ENCODE measurements around the gene NAMPT. TPM values are rescaled to one million over a fixed set of nuclear protein-coding genes. Genes with fewer than 3 reads are reported as not detected.

NAMPT gene
- total RNA-seq, 6 experiments from 2014 or later, result 118 to 726 (median 515) TPM

DNA sequence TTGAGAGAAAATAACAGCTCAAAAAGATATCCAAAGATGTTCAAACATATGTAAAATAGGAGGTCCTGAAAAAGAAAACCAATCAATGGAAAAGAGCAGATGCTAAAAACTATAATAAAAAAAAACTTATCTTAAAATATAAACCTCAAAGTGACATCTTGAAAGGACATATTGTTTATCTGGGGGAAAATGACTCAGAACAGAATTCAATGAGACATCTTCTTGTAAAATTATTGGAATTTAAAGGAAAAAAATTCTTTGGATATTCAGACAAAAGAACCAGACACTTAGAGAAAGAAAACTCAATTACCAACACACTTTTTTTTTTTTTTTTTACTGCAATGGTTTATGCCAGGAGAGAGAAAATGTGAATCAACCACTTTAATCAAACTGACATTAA lies 58.9 kb downstream of the NAMPT start:
- intact Hi-C loops (cut with DNase I), result no loop called here
- Histone ChIP-seq H3K4me3 (no peak overlapping the region), H3K9me3 (no peaks in the 10 kb centered on the region), H3K27me3 (no peaks in the 10 kb centered on the region), H3K27ac (no peak overlapping the region), H3K4me1 (no peaks in the 10 kb centered on the region), H3K36me3 (no peaks in the 10 kb centered on the region)
- no peak for TF ChIP-seq POLR2A (IDR thresholded peaks at IDR 0.05)
- TF ChIP-seq, protein P1, sequence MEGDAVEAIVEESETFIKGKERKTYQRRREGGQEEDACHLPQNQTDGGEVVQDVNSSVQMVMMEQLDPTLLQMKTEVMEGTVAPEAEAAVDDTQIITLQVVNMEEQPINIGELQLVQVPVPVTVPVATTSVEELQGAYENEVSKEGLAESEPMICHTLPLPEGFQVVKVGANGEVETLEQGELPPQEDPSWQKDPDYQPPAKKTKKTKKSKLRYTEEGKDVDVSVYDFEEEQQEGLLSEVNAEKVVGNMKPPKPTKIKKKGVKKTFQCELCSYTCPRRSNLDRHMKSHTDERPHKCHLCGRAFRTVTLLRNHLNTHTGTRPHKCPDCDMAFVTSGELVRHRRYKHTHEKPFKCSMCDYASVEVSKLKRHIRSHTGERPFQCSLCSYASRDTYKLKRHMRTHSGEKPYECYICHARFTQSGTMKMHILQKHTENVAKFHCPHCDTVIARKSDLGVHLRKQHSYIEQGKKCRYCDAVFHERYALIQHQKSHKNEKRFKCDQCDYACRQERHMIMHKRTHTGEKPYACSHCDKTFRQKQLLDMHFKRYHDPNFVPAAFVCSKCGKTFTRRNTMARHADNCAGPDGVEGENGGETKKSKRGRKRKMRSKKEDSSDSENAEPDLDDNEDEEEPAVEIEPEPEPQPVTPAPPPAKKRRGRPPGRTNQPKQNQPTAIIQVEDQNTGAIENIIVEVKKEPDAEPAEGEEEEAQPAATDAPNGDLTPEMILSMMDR (IDR thresholded peaks at IDR 0.05), result no peak
- ATAC-seq, result no peak
- no peak for DNase-seq

DNA sequence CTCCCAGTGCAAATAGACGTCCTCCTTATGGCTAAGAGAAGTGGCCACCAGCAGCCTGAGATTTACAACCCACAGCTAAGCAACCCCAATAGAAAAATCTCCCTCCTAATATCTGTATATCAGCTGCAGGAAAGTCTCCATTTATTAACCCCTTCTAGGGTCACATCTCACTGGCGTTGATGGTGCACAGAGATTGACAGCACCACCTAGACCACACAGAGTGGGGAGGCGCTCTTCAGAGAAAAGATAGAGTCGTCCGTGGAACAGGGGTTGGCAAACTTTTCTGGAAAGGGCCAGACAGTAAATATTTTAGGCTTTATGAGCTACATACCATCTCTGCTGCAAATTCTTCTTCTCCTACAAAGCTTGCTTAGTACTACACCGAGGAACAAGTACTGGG lies 60.0 kb downstream of the NAMPT start:
- DNase-seq (no peak), ATAC-seq (no peak)
- Histone ChIP-seq H3K36me3 (no peaks in the 10 kb centered on the region), H3K4me1 (no peaks in the 10 kb centered on the region), H3K4me3 (no peak overlapping the region), H3K9me3 (no peaks in the 10 kb centered on the region), H3K27me3 (no peaks in the 10 kb centered on the region), H3K27ac (no peak overlapping the region)
- intact Hi-C loops (cut with DNase I), result no loop called here
- 74% methylated on average over 5 of the region's 6 CpGs for WGBS (ENCODE audit: insufficient coverage, low coverage, low lambda C conversion rate, missing lambda C conversion rate)
- no peak for TF ChIP-seq POLR2A (IDR thresholded peaks at IDR 0.05)
- TF ChIP-seq, protein P1 (IDR thresholded peaks at IDR 0.05), result no peak

DNA sequence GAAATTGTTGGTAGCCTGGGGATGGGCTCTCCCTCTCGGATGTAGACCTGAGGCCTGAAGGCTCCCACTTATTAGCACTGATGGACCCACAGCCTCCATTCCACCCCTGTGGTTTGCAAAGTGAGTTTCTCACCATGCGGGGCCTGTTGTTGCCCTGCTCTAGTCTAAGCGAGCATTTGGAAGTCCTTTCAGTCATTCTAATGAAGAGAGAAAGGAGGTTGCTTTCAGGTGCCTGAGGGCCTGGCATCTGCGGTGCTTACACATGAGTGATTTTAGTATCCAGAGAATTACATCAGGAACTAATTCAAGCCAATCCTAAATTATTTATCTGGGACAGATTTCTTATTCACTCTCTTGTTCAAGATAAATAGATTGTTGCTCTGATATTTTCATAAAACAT lies 61.6 kb downstream of the NAMPT start:
- peak overlapping the region in 1 of 3 donors; percentile 15 for H3K27ac ChIP-seq
- no peaks in the 10 kb centered on the region for H3K36me3 ChIP-seq
- WGBS (ENCODE audit: insufficient coverage, low coverage, low lambda C conversion rate, missing lambda C conversion rate), result 100% methylated on average over 1 of the region's 4 CpGs
- DNase-seq (no peak), ATAC-seq (no peak)
- H3K4me1 ChIP-seq, result peaks cover 0 to 6% (median 1%) of the 10 kb centered on the region in 4 donors
- intact Hi-C loops (cut with DNase I), result no loop called here
- no peaks in the 10 kb centered on the region for H3K9me3 ChIP-seq
- H3K4me3 ChIP-seq, result no peak overlapping the region
- no peaks in the 10 kb centered on the region for H3K27me3 ChIP-seq
- TF ChIP-seq, protein P1 (IDR thresholded peaks at IDR 0.05), result no peak
- TF ChIP-seq POLR2A (IDR thresholded peaks at IDR 0.05), result no peak

DNA sequence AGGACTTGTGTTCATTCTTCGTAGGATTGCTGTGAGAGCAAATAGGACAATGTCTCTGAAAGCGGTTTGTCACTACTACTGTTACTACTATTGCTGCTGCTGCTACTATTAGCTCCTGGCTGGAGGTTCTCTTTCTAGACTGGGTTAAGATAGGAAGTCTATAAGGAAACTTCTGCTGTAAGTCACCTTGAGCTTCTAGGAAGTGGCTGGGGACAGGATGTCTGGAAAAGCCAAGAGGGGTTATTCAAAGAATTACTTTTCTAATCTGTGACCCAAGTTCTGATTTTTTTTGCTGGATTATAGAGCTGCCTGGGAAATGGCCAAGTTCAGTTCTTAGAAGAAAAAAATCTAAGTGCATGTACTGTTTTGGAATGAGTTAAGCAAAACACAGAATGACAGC lies 62.2 kb downstream of the NAMPT start:
- H3K4me3 ChIP-seq, result no peak overlapping the region
- no peaks in the 10 kb centered on the region for H3K36me3 ChIP-seq
- no peaks in the 10 kb centered on the region for H3K27me3 ChIP-seq
- H3K27ac ChIP-seq, result peak overlapping the region in 1 of 3 donors; percentile 15
- H3K9me3 ChIP-seq, result no peaks in the 10 kb centered on the region
- WGBS (ENCODE audit: insufficient coverage, low coverage, low lambda C conversion rate, missing lambda C conversion rate), result 65% methylated on average over 2 of the region's 2 CpGs
- TF ChIP-seq, protein P1 (IDR thresholded peaks at IDR 0.05), result no peak
- TF ChIP-seq POLR2A (IDR thresholded peaks at IDR 0.05), result no peak
- intact Hi-C loops (cut with DNase I), result no loop called here
- DNase-seq, result no peak
- peak; percentile 27 to 64 (median 38) for ATAC-seq
- H3K4me1 ChIP-seq, result peaks cover 0 to 12% (median 4%) of the 10 kb centered on the region in 4 donors

DNA sequence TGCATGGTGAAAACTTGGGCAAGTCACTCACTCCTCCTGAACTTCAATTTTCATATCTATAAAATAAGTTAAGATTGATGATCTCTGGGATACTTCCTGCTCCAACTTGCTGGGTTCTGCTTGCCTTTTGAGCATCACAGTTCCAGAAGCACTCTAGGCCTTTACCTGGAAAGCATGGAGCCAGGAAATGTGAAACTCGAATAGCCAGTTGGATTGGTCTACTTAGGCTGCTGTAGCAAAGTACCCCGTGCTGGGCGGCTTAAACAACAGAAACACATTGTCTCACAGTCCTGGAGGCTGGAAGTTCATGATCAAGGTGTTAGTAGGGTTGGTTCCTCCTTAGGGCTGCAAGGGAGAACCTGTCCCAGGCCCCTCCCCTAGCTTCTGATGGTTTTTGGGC lies 64.5 kb downstream of the NAMPT start:
- 100% methylated on average over 3 of the region's 3 CpGs for WGBS (ENCODE audit: insufficient coverage, low coverage, low lambda C conversion rate, missing lambda C conversion rate)
- no peaks in the 10 kb centered on the region for H3K27me3 ChIP-seq
- no peak for ATAC-seq
- no peak overlapping the region for H3K27ac ChIP-seq
- H3K9me3 ChIP-seq, result no peaks in the 10 kb centered on the region
- intact Hi-C loops (cut with DNase I), result no loop called here
- H3K4me1 ChIP-seq, result peaks cover 0 to 24% (median 12%) of the 10 kb centered on the region in 4 donors
- no peak overlapping the region for H3K4me3 ChIP-seq
- TF ChIP-seq, protein P1 (IDR thresholded peaks at IDR 0.05), result no peak
- no peak for TF ChIP-seq POLR2A (IDR thresholded peaks at IDR 0.05)
- H3K36me3 ChIP-seq, result no peaks in the 10 kb centered on the region
- DNase-seq, result no peak

Measured in right lobe of liver (tissue), 6 donors.